GM12878 (cell line): Measurements from ENCODE around the gene TOP2A. TPM values are rescaled to one million over a fixed set of nuclear protein-coding genes. Genes with fewer than 3 reads are reported as not detected.

Experiments
- CEBPZ ChIP-seq: fragments of 150-350 bp; IDR thresholded peaks from 2 replicates; pipeline ENCODE4 v1.6.1; 2016; ENCODE audit warnings: low read depth, low read length
- DPF2 ChIP-seq: fragments of 450-650 bp; IDR thresholded peaks from 2 replicates; pipeline ENCODE4 v1.6.1; 2017; ENCODE audit warnings: mild to moderate bottlenecking
- EZH2 ChIP-seq: IDR thresholded peaks from 2 replicates; pipeline ENCODE4 v1.6.1; 2012; ENCODE audit warnings: low read depth, mild to moderate bottlenecking, control low read depth, inconsistent platforms, low read length, borderline replicate concordance; ENCODE audit not compliant: control insufficient read depth
- HCFC1 ChIP-seq: fragments of 150-350 bp; IDR thresholded peaks from 2 replicates; pipeline ENCODE4 v1.6.1; 2014; ENCODE audit warnings: low read length
- HSF1 ChIP-seq: fragments of 150-350 bp; IDR thresholded peaks from 2 replicates; pipeline ENCODE4 v1.6.1; 2014; ENCODE audit warnings: mild to moderate bottlenecking, low read depth, low read length
- SMAD5 ChIP-seq: IDR thresholded peaks from 2 replicates; pipeline ENCODE4 v1.6.1; 2016; ENCODE audit warnings: antibody characterized with exemption, low read depth
- polyA plus RNA-seq, 11 experiments: library from polyadenylated mRNA; depleted of rRNA in 4 of 11; unstranded in 6 of 11; stranded (reverse) in 5 of 11; fragments of >200 nt; fragmentation: Nextera tagmentation in 4 of 11; fragmentation: Illumina TruSeq in 1 of 11; extraction: Ambion mirVana in 4 of 11; extraction: Trizol in 1 of 11; gene quantifications; 1 replicate in 1 of 11; 2 replicates in 10 of 11; pipeline versions ENCODE4 v1.2.1 to v1.2.3, GENCODE V29; 2011 to 2016; ENCODE audit warnings: inconsistent platforms in 2 of 11, missing spikeins in 2 of 11, low read depth in 1 of 11
- total RNA-seq, 4 experiments: library from RNA; depleted of rRNA in 3 of 4; stranded (reverse); fragments of >200 nt in 3 of 4; fragmentation: Illumina TruSeq in 1 of 4; extraction: Trizol in 1 of 4; gene quantifications; 2 replicates each; pipeline versions ENCODE4 v1.2.1 to v1.2.3, GENCODE V29; 2013 to 2021

TOP2A gene
- total and polyA plus RNA-seq, 10 of the 15 experiments (the other 5 are each of a cell fraction or from before 2014, with no cell fraction given): 117 to 275 (median 232) TPM

GRCh38 chr17:40443196-40443987 is 25.7 kb upstream of the TOP2A start, which contains the start of gene IGFBP4 (continued):
- TF ChIP-seq HSF1: no peak
- TF ChIP-seq SMAD5: no peak
- no peak for TF ChIP-seq HCFC1
- TF ChIP-seq DPF2: peak; percentile 62; the same call in 1 of the 2 replicates
- no peak for TF ChIP-seq CEBPZ
- no peak for TF ChIP-seq EZH2
